GM12801 (cell line): ENCODE data around the gene SLC4A2.

ENCODE experiments used
- TF ChIP-seq, protein P1 (sequence below): IDR thresholded peaks from one replicate; pipeline ENCODE4 v1.5.1; 2011; ENCODE audit warnings: control low read depth; ENCODE audit not compliant: insufficient read length; ENCODE audit errors: extremely low read depth

Gene SLC4A2

DNA sequence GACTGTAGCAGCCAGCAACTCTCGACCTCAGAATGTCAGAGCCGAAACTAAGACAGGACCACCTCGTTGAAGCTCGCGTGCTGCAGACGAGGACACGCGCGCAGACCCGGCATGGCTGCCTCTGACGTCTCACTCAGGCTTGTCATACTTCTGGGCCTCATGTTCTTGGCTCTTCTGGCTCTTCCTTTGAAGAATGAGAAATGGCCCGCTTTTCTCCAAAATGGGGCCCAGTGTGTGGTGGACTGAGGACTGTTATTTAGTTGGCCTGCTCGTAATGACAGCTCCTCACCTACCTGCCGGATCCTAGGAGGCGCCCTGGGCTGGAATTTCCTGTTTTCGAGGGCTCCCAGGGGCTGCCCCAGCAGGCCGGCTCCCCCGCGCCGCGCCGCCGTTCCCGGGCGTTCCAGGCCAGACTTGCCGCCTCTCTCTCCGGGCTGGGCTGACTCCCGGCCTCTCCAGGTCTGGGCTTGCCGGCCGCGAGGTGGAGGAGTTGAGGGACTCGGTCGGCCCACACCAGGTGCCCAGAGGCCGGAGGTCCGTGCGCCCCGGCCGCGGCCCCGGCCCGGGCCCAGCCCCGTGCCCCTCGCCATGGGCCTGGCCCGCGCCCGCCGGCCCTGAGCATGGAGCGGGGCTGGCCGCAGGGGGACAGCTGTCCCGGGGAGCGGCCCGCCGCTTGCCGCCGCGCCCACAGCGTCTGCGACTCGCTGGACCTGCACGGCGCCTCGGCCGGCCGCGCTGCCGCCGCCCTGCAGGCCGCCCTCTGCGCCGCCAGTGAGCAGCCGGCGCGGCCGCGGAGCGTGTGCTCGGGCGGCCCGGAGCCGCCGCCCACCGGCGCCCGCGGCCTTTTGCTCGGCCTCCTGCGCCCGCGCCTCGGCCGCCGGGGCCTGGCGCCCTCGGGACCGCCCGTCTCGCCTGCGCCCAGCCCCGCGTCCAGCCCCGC lies 55.0 kb downstream of the SLC4A2 start:
- TF ChIP-seq, protein P1, sequence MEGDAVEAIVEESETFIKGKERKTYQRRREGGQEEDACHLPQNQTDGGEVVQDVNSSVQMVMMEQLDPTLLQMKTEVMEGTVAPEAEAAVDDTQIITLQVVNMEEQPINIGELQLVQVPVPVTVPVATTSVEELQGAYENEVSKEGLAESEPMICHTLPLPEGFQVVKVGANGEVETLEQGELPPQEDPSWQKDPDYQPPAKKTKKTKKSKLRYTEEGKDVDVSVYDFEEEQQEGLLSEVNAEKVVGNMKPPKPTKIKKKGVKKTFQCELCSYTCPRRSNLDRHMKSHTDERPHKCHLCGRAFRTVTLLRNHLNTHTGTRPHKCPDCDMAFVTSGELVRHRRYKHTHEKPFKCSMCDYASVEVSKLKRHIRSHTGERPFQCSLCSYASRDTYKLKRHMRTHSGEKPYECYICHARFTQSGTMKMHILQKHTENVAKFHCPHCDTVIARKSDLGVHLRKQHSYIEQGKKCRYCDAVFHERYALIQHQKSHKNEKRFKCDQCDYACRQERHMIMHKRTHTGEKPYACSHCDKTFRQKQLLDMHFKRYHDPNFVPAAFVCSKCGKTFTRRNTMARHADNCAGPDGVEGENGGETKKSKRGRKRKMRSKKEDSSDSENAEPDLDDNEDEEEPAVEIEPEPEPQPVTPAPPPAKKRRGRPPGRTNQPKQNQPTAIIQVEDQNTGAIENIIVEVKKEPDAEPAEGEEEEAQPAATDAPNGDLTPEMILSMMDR, result no peak

DNA sequence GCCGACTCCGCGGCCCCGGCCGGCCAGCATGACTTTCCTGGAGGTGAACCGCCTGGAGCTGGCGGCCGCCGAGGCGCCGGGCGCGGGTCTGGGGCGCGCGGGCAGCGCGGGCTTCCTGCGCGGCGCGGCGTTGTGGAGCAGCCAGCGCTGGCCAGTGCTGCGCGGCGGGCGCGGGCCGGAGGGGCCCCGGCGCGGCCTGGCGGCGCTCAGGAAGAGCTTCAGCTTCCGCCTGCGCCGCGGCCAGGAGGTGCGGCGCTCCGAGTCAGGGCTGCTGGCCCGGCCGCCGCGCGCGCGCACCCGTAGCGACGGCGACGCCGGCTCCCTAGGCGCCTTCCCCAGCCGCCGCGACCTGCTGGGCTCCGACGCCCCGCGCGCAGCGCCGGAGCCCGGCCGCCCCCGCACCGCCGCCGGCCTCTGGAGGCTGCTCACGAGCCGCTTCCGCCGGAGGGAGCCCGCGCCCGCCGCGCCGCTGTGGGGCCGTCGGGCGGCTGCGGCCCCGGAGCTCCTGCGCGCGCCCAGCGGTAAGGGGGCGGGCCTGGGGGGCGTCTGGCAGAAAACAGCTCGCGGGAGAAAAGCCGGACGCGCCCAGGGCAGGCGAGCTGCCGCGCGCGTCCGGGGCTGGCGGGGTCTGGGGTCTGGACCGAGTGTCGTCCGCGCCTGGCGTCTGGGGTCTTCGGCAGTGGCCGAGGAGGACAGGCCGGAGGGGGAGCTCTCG lies 55.9 kb downstream of the SLC4A2 start:
- TF ChIP-seq, protein P1, result no peak

DNA sequence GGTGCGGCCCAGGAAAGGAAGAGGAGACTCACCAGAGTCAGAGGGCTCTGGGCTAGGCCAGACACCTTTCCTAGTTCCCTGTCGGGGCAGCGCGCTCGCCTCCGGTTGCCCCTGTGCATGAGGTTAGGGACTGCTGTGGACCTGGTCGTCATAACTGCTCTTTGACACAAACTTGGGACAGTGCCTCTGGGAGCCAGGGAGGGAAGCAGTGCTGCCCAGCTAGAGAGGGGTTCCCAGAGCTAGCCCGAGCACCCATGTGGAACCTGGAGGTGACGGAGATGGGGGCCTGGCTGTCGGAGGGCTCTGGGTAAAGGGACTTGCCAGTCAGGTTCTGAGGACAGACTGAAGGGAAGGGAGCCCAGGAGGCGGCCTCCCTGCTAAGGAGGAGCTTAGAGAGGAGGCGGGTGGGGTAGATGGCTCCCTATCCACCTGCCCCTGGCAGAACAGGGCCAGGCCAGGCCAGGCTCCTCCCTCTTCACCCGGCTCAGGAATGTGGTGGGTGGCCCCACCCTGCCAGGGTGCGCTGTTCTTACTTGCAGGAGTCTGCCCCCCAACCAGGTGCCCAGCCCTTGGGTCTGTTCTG lies 56.5 kb downstream of the SLC4A2 start:
- TF ChIP-seq, protein P1, result no peak

DNA sequence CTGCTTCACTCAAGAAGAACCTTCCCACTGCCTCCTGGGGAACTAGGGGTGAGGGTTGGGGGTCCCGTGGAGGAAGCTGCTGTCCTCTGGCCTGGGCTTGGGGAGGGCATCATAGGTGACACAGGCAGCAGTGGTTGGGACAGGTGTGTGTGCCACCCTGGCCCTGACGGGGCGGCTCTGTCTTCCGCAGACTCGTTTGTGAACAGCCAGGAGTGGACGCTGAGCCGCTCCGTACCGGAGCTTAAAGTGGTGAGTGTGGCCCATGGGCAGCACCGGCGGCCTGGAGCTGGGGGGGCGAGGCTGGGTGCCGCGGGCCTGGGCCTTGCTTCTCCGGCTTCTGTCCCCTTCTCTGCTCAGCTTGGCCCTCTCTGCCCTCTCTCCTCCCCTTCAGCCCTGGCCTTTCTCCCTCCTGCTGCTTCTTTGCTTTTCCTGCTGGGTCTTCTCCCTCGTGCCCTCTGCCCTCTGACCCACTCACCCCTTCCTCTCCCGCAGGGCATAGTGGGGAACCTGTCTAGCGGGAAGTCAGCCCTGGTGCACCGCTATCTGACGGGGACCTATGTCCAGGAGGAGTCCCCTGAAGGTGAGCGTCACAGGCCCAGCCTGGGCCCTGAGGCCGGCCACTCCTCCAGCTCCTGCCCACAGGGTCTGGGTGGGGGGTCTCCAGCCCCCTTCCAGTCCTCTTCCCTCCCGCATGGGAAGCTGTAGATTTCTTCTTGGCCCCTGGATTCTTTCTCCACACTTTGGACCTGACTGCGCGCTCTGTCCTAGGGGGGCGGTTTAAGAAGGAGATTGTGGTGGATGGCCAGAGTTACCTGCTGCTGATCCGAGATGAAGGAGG lies 57.4 kb downstream of the SLC4A2 start:
- TF ChIP-seq, protein P1, result no peak

DNA sequence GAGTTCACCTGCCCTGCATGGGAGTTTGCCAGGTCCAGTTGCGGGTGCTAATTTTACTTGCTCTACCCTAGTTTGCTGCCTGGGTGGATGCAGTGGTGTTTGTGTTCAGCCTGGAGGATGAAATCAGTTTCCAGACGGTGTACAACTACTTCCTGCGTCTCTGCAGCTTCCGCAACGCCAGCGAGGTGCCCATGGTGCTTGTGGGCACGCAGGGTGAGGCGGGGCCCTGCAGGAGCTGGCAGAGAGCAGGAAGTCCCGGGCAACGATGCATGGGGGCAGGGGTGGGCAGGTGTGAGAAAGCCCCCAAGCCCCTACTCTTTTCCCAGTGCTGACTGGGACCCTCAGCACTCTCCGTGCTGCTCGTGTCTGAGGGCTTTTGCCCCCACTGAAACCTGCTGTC lies 58.2 kb downstream of the SLC4A2 start:
- TF ChIP-seq, protein P1, result no peak

DNA sequence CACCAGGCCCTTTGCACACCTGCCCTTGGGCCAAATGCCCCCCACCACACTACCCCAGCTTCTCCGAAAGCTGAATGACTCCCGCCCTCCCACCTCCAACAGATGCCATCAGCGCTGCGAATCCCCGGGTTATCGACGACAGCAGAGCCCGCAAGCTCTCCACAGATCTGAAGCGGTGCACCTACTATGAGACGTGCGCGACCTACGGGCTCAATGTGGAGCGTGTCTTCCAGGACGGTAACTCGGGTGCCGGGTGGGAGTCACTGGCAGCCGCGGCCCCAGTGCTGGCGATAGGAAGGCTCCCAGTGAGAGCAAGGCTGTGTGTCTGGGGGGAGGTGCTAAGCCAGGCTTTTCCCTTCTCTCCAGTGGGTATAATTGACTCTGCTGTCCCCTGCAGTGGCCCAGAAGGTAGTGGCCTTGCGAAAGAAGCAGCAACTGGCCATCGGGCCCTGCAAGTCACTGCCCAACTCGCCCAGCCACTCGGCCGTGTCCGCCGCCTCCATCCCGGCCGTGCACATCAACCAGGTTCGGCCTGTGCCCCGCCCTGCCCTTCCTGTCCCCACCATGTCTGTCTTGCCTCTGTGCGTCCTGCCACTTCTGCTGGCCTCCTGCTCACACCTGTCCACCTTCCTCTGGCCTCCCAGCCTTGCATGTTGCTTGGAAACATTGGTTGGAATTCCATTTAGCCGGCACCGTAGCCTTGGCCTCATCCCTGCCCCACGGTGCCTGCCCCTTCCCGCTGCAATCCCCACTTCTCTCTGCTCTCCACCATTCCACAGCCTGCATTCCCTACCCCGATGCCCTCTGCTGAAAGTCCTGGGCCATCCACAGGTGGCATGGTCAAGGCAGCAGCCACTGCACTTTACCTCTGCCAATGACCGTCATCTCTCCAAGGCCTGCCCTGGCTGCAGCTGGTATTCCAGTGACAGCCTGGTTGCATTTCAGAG lies 59.0 kb downstream of the SLC4A2 start:
- TF ChIP-seq, protein P1, result no peak
